GM19463 (cell line): Measurements from ENCODE around the gene PDZD8.
A peak's percentile ranks its signal among the peaks of the same experiment; 100 is the strongest.
"Not testable (repeated sequence)": the region's sequence is repeated elsewhere in the genome, so short reads cannot be mapped to it uniquely, and the experiment has no call there.

Experiments
- ATAC-seq: cut with Tn5 transposase; IDR thresholded peaks from one replicate; pipeline ENCODE4 v1.9.1; 2021; ENCODE audit warnings: mild to moderate bottlenecking, moderate library complexity; ENCODE audit not compliant: unreplicated experiment

The PDZD8 gene

GRCh38 chr10:117352724-117353123 is 22.5 kb downstream of the PDZD8 start:
- ATAC-seq = no peak

GRCh38 chr10:117351996-117352395 is 23.2 kb downstream of the PDZD8 start:
- ATAC-seq = no peak

DNA sequence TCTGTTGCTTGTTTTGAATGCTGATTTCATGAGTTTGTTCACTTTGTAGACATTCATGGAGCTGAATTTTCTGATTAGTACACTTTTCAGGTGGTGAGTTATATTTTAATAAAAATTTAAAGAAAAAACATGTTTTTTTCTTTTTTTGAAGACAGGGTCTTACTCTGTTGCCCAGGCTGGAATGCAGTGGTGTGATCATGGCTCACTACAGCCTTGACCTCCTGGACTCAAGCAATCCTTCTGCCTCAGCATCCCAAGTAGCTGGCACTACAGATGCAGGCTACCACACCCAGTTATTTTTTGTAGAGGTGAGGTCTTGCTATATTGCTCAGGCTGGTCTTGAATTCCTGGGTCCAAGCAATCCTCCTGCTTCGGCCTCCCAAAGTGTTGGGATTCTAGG is 23.7 kb downstream of the PDZD8 start:
- ATAC-seq = no peak

DNA sequence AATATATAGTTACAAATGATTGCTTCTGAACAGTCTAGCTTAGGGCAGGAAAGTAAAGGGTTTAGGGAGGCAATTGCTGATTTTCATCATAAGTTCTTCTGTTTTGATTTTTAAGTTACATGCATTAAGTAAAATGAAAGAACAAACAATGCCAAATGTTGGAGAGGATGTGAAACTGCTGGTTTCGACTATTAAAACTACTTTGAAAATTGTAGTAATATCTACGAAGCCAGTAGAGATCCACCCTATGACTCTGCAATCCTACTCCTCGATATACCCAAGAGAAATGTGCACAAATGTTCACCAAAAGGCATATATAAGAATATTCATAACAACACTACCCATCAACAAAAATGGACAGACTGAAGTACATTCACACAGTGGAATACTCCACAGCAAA is 24.3 kb downstream of the PDZD8 start:
- peak; percentile 77 for ATAC-seq

DNA sequence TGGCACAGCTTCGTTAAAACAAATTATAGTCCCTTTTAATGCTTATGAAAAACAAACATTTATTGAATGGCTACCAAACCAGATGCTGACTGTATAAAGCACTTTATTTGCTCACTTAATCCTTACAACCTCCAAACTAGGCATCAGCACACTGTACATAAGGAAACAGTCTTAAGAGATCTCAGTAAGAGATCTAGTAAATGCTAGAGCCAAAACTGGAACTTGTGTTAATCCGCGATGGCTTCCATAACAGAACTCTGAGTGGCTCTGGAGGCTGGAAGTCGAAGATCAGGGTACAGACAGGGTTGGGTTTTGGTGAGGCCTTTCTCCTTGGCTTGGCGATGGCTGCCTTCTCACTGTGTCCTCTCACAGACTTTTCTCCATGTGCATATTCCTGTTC is 27.0 kb downstream of the PDZD8 start:
- ATAC-seq = no peak

- ATAC-seq = no peak
Observed at GRCh38 chr10:117346574-117346973, 28.7 kb downstream of the PDZD8 start.

DNA sequence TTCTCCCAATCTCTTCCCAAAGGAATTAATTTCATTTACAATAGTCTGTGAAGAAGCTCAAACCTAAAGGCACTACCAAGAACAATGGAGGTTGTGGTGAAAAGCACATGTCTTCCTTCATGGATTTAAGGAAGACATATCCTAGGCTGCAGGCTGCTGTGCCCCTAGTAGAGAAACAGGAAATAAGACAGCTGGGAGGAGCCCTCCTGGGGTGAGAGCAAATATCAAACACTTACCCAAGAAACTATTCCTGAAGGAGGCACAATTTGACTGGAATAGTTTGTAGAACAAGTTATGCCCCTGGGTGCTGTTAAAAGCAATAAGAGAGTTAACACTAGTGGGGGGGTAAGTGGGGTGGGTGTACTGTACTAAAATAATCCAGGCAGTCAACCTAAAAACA is 30.1 kb downstream of the PDZD8 start:
- no peak for ATAC-seq

- no peak for ATAC-seq
Observed at GRCh38 chr10:117342641-117343040, 32.6 kb downstream of the PDZD8 start.

- ATAC-seq = no peak
Observed at GRCh38 chr10:117341061-117341460, 34.2 kb downstream of the PDZD8 start.

DNA sequence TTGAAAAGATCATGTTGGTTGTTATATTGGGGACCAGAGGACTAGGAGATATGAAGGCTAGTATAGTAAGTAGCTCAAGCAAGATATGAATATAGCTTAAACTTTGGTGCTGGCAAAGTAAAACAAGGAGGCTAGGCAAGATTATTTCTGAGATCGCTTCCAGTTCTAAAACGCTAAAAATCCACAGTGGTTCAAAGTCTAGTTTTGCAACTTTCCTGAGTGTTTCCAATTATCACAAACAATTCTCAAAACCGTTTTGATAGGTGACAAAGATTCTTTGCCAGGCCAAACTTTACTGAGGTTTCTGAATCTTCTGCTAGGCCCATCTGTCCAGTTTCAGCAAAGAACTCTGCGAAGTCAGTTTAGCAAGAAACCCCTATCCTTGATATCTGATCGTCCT is 35.3 kb downstream of the PDZD8 start:
- ATAC-seq = no peak

GRCh38 chr10:117339578-117339977 is 35.7 kb downstream of the PDZD8 start:
- no peak for ATAC-seq

DNA sequence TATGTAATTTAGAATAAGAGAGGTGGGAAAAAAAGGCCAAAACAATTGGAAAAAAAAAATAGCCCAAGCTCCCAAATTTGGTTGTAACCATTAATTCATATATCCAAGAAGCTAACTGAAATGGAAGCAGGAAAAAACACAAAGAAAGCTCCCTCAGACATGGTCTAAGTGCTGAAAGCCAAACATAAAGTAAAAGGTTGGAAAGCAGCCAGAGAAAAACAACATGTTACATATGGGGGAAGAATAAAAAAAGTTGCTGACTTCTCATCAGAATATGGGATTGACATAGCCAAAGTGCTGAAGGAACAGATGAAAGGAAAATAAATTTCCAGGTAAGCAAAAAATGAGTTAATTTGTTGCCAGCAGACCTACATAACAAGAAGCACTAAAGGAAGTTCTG is 40.3 kb downstream of the PDZD8 start:
- no peak for ATAC-seq

- no peak for ATAC-seq
Observed at GRCh38 chr10:117334066-117334465, 41.2 kb downstream of the PDZD8 start.

GRCh38 chr10:117327262-117327661 is 48.0 kb downstream of the PDZD8 start:
- ATAC-seq = no peak

- ATAC-seq = no peak
Observed at GRCh38 chr10:117324367-117324766, 50.9 kb downstream of the PDZD8 start.

DNA sequence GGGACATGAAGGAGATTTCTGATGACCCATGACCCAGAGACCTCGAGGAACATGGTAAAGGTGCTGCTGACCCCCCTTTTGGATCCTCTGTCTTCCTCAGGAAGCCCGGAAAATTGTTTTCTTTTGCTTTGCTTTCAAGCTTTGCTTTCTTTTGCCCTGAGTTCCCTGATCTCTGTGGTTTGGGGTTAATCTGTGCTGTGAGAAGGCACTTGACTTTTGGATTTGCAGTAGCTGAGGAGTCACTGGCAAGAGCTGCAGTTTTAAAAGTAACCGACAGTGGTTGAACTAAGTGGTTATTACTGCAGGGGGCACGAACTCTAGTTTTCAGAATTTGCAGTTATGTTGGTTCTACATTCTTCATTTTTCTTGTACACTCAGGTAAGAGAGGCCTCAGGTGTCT is 53.0 kb downstream of the PDZD8 start:
- ATAC-seq = no peak

GRCh38 chr10:117320050-117320665 is 55.1 kb downstream of the PDZD8 start:
- ATAC-seq = no peak

- ATAC-seq = no peak
Observed at GRCh38 chr10:117318909-117319308, 56.3 kb downstream of the PDZD8 start.

DNA sequence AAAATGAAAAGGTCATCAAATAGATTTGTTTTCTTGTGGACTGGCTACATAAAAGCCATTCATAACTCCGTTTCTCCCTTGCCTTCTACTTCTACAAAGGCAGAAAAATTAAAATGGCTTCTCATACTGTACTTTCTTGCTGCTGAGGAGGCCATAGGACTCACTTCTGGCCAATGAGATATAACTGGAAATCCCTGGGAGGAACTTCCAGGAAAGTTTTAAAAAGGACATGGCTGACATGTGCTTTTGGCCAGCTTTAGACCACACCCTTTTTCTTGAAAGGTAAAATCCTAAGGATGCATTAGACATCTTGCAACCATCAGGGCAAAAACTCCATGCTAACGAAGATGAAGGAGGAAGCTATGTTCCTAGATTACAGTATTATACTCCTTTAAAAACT is 58.5 kb downstream of the PDZD8 start:
- no peak for ATAC-seq

DNA sequence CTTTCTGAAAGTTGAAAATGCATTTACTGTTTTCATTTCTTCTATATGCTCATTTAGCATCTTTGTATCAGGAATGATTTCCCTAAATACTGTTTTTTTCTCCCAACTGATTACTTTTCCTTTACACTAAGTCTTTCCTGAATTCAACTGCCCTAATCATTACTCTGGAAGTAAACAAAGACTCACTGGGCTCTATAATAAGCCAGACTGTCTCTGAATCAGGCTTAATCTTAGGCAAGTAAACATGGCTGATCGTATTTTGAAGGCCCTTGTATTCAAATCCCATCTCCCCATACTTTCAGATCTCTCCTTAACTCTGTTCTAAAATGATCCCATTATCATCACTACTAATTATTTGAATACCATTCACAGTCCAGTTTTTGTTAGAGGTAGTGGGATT is 61.6 kb downstream of the PDZD8 start:
- ATAC-seq = no peak

DNA sequence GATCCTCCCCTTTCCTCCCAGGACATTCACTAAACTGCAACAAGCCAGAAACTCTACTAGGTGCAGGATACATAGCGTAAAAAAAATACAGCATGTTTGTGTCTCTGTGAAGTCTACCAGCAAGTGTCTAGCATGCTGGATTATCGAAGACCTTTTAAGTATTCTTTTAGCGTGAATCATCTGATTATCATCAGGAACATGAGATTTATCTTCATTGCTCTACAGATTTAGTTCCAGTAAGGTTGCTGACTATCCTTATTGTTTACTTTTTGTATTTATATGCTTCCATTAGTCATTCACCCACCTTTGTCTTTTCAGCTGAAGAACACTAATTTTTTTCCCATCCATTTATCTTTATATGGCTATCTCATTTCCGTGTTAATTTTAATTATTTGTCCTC is 62.8 kb downstream of the PDZD8 start:
- no peak for ATAC-seq

DNA sequence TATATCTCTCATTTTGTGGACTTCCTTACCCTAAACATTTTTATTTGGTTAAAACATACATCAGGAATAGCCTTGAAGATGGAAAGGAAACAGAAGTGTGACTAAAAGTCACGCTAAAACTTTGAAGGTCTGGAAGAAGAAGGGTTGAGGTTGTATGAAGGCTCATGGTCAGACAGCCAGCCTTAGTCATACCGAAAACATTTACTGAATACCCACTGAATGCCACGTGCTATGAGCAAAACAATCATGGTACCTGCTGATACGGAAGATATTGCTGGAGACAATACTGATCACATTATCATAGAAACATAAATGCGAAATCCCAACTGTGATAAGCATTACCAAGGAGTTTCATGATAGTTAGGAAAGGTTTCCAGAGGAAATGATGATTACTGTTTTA is 64.0 kb downstream of the PDZD8 start:
- ATAC-seq = no peak

DNA sequence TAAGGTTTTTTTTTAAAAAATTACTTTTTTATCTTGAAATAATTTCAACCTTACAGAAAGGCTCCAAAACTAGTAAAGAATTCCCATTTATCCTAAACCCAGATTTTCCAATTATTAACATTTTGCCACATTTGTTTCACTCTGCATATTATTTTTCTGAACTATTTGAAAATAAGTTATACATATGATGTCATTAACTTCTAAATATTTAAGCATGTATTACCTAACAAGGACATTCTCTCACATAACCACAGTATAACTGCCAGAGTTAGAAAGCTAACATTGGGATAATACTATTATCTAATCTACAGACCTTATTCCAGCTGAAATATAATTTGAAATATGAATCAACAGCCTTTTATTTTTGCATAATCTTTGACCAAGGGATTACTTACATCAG is 68.6 kb downstream of the PDZD8 start:
- ATAC-seq = no peak

DNA sequence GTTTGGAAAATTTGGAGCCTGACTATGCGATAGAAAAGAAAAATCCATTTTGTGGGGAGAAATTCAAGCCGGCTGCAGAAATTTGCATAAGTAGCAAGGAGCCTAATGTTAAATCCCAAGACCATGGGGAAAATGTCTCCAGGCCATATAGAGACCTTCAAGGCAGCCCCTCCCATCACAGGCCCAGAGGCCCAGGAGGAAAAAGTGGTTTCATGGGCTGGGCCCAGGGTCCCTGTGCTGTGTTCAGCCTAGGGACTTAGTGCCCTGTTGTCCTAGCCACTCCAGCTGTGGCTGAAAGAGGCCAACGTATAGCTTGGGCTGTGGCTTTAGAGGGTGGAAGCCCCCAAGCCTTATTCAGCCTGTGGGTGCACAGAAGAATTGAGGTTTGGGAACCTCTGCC is 71.8 kb downstream of the PDZD8 start:
- ATAC-seq = not testable (repeated sequence)
